CD4-positive, alpha-beta T cell (primary cell): ENCODE data around the gene SLC22A31. TPM values are rescaled to one million over a fixed set of nuclear protein-coding genes. Genes with fewer than 3 reads are reported as not detected.

Experiments used
- ATAC-seq: fragments of 200-7000 bp; cut with Tn5 transposase; one replicate; pipeline ENCODE4 v1.10.0; 2022; ENCODE audit warnings: mild to moderate bottlenecking; ENCODE audit not compliant: poor library complexity
- CTCF ChIA-PET: fragments of 350-600 bp; sonication (Branson Sonifier 250); formaldehyde crosslinking; loops from one replicate; lab custom pipeline; 2021; ENCODE audit warnings: antibody characterized with exemption, inconsistent platforms; lab: Charles Lee
- POLR2A ChIA-PET: fragments of 350-600 bp; sonication (Branson Sonifier 250); formaldehyde crosslinking; loops from one replicate; lab custom pipeline; 2021; ENCODE audit warnings: antibody characterized with exemption, inconsistent platforms; lab: Charles Lee
- DNase-seq, 14 experiments: peaks; one replicate each; pipeline ENCODE4 v3.0.0-alpha.2; 2013 to 2020; ENCODE audit warnings: mixed read lengths in 2 of 14
- H3K27ac ChIP-seq, 2 donors: one replicate each; pipeline versions ENCODE4 v1.5.1 to v1.7.0; 2013; ENCODE audit warnings: low read length in 2 of 2, low read depth in 1 of 2, mild to moderate bottlenecking in 1 of 2
- H3K27me3 ChIP-seq, 2 experiments: 1 replicate in 1 of 2; 2 replicates in 1 of 2; pipeline versions ENCODE4 v1.6.1 to v1.7.0; 2013; ENCODE audit warnings: low read length in 2 of 2, control low read depth in 1 of 2, mild to moderate bottlenecking in 1 of 2, moderate library complexity in 1 of 2; ENCODE audit not compliant: insufficient read depth in 2 of 2, control insufficient read depth in 1 of 2
- H3K36me3 ChIP-seq: one replicate; pipeline ENCODE4 v1.6.1; 2013; ENCODE audit warnings: low read length, control low read depth; ENCODE audit not compliant: insufficient read depth
- H3K4me1 ChIP-seq: one replicate; pipeline ENCODE4 v1.6.1; 2013; ENCODE audit warnings: low read length, control low read depth; ENCODE audit not compliant: insufficient read depth
- H3K4me3 ChIP-seq: one replicate; pipeline ENCODE4 v1.5.1; 2013; ENCODE audit warnings: mild to moderate bottlenecking, low read length, moderate library complexity
- H3K9me3 ChIP-seq, 2 experiments: 1 replicate in 1 of 2; 2 replicates in 1 of 2; pipeline versions ENCODE4 v1.6.1 to v1.7.0; 2013; ENCODE audit warnings: low read length in 2 of 2, mild to moderate bottlenecking in 2 of 2, control low read depth in 1 of 2, moderate library complexity in 1 of 2; ENCODE audit not compliant: control insufficient read depth in 1 of 2, insufficient read depth in 1 of 2
- H3K27ac Mint-ChIP-seq: one replicate; pipeline ENCODE4 v1.8.0; 2020; ENCODE audit warnings: mixed read lengths
- H3K27me3 Mint-ChIP-seq: one replicate; pipeline ENCODE4 v1.8.0; 2021; ENCODE audit warnings: mixed read lengths
- H3K36me3 Mint-ChIP-seq: one replicate; pipeline ENCODE4 v1.8.0; 2021; ENCODE audit warnings: low read depth, mixed read lengths
- H3K4me1 Mint-ChIP-seq: one replicate; pipeline ENCODE4 v1.8.0; 2021; ENCODE audit warnings: low read depth, mixed read lengths
- H3K4me3 Mint-ChIP-seq: one replicate; pipeline ENCODE4 v1.8.0; 2020; ENCODE audit warnings: mild to moderate bottlenecking, mixed read lengths
- H3K9me3 Mint-ChIP-seq: one replicate; pipeline ENCODE4 v1.8.0; 2020; ENCODE audit warnings: mixed read lengths
- CTCF ChIP-seq: fragments of 200-600 bp; IDR thresholded peaks from one replicate; pipeline ENCODE4 v1.8.0; 2022; ENCODE audit warnings: antibody characterized with exemption, mild to moderate bottlenecking
- intact Hi-C, 2 experiments: fragments of 100-400 bp; cut with DNase I in 1 of 2; cut with micrococcal nuclease in 1 of 2; formaldehyde crosslinking; loops; one replicate each; pipeline versions ENCODE4 v1.15.1 to v1.9.0; 2023 to 2025; cut with DNase I, micrococcal nuclease
- total RNA-seq, 174 experiments: library from RNA in 2 of 174; stranded (reverse) in 2 of 174; gene quantifications; one replicate each; pipeline ENCODE4 v1.2.3 and lab custom pipeline; 2021 to 2026

The SLC22A31 gene
- total RNA-seq, 2 experiments from 2014 or later, result 2.1 to 2.9 TPM

- Mint-ChIP-seq H3K27ac (no peak overlapping the region), H3K4me1 (no peaks in the 10 kb centered on the region), H3K27me3 (no peaks in the 10 kb centered on the region), H3K9me3 (no peaks in the 10 kb centered on the region), H3K36me3 (no peaks in the 10 kb centered on the region), H3K4me3 (no peak overlapping the region)
- no peak for DNase-seq
- TF ChIP-seq CTCF, result no peak
- CTCF ChIA-PET, result no interaction called here
- Histone ChIP-seq H3K9me3 (peaks cover 0 to 5% of the 10 kb centered on the region in 2 experiments), H3K27me3 (no peaks in the 10 kb centered on the region), H3K4me3 (no peak overlapping the region), H3K4me1 (peaks cover 11% of the 10 kb centered on the region), H3K27ac (no peak overlapping the region), H3K36me3 (no peaks in the 10 kb centered on the region)
- intact Hi-C loops, result no loop called here
- POLR2A ChIA-PET, result no interaction called here
- ATAC-seq, result no peak
Measured at GRCh38 chr16:89164436-89164835, 35.9 kb downstream of the SLC22A31 start.

GRCh38 chr16:89163297-89163696 is 37.0 kb downstream of the SLC22A31 start:
- peaks cover 14% of the 10 kb centered on the region for H3K4me1 ChIP-seq
- ChIA-PET POLR2A (no interaction called here), CTCF (no interaction called here)
- H3K27me3 ChIP-seq, result no peaks in the 10 kb centered on the region
- peaks cover 0 to 9% of the 10 kb centered on the region in 2 experiments for H3K9me3 ChIP-seq
- TF ChIP-seq CTCF, result no peak
- H3K4me1 Mint-ChIP-seq, result peaks cover 2% of the 10 kb centered on the region
- no peak overlapping the region for H3K27ac ChIP-seq
- intact Hi-C loops, result no loop called here
- H3K4me3 ChIP-seq, result no peak overlapping the region
- no peaks in the 10 kb centered on the region for H3K36me3 ChIP-seq
- no peaks in the 10 kb centered on the region for H3K36me3 Mint-ChIP-seq
- H3K9me3 Mint-ChIP-seq, result no peaks in the 10 kb centered on the region
- ATAC-seq, result no peak
- no peak overlapping the region for H3K27ac Mint-ChIP-seq
- no peaks in the 10 kb centered on the region for H3K27me3 Mint-ChIP-seq
- no peak for DNase-seq
- H3K4me3 Mint-ChIP-seq, result no peak overlapping the region

GRCh38 chr16:89161763-89162713 is 38.3 kb downstream of the SLC22A31 start:
- intact Hi-C loops, result no loop called here
- TF ChIP-seq CTCF, result no peak
- POLR2A ChIA-PET, result no interaction called here
- H3K9me3 Mint-ChIP-seq, result no peaks in the 10 kb centered on the region
- no peak overlapping the region for H3K4me3 Mint-ChIP-seq
- no peak overlapping the region for H3K4me3 ChIP-seq
- no peaks in the 10 kb centered on the region for H3K36me3 ChIP-seq
- DNase-seq (no peak), ATAC-seq (no peak)
- no peak overlapping the region for H3K27ac ChIP-seq
- no peaks in the 10 kb centered on the region for H3K27me3 ChIP-seq
- H3K4me1 ChIP-seq, result peaks cover 8% of the 10 kb centered on the region
- peaks cover 0 to 6% of the 10 kb centered on the region in 2 experiments for H3K9me3 ChIP-seq
- no peaks in the 10 kb centered on the region for H3K36me3 Mint-ChIP-seq
- H3K27ac Mint-ChIP-seq, result no peak overlapping the region
- peaks cover 4% of the 10 kb centered on the region for H3K4me1 Mint-ChIP-seq
- H3K27me3 Mint-ChIP-seq, result no peaks in the 10 kb centered on the region
- CTCF ChIA-PET, result no interaction called here
